Measurements from ENCODE around the gene GPR34. TPM values are rescaled to one million over a fixed set of nuclear protein-coding genes. Genes with fewer than 3 reads are reported as not detected.

Gene GPR34
- total and polyA plus RNA-seq, 4 donors: 1.7 to 9.0 (median 4.3) TPM

GRCh38 chrX:41653125-41653524 lies 35.6 kb upstream of the GPR34 start:
- TF ChIP-seq JUND (IDR thresholded peaks at IDR 0.05) (no peak), NR2F2 (IDR thresholded peaks at IDR 0.05) (no peak), HNF4A (conservative IDR thresholded peaks at IDR 0.05) (no peak), CTCF (IDR thresholded peaks at IDR 0.05; ENCODE audit: low read depth, low read length, missing input control) (no peak), GABPA (IDR thresholded peaks at IDR 0.05 in 1 of 2, conservative IDR thresholded peaks at IDR 0.05 in 1 of 2) (no peak), TAF1 (conservative IDR thresholded peaks at IDR 0.05) (no peak), RXRA (IDR thresholded peaks at IDR 0.05) (no peak), REST (IDR thresholded peaks at IDR 0.05) (no peak), FOXA1 (IDR thresholded peaks at IDR 0.05) (no peak), RAD21 (IDR thresholded peaks at IDR 0.05) (no peak), MAX (IDR thresholded peaks at IDR 0.05) (no peak)
- no peak for DNase-seq (ENCODE audit: low spot score)
- no peaks in the 10 kb centered on the region for H3K27me3 ChIP-seq (ENCODE audit: control insufficient read depth in 4 of 4, insufficient read depth in 4 of 4, low read length in 3 of 4)
- H3K36me3 ChIP-seq (ENCODE audit: control insufficient read depth in 4 of 4, insufficient read depth in 3 of 4, low read depth in 1 of 4, low read length in 3 of 4): peaks cover 0 to under 1% (median 0%) of the 10 kb centered on the region in 4 donors
- H3K4me3 ChIP-seq (ENCODE audit: low read depth in 1 of 3, low read length in 3 of 3): no peak overlapping the region
- H3K9me3 ChIP-seq (ENCODE audit: control insufficient read depth in 4 of 4, low read length in 3 of 4): no peaks in the 10 kb centered on the region
- H3K9ac ChIP-seq (ENCODE audit: low read depth in 1 of 2, low read length in 2 of 2): no peak overlapping the region
- no peaks in the 10 kb centered on the region for H3K4me1 ChIP-seq (ENCODE audit: control insufficient read depth in 4 of 4, insufficient read depth in 4 of 4, low read length in 3 of 4)
- H3K27ac ChIP-seq (ENCODE audit: low read depth in 1 of 2, low read length in 2 of 2): no peak overlapping the region
- 96% methylated on average over 4 of the region's 4 CpGs for WGBS

- H3K27me3 ChIP-seq (ENCODE audit: control insufficient read depth in 4 of 4, insufficient read depth in 4 of 4, low read length in 3 of 4): no peaks in the 10 kb centered on the region
- WGBS: 81% methylated on average over 4 of the region's 4 CpGs
- H3K9ac ChIP-seq (ENCODE audit: low read depth in 1 of 2, low read length in 2 of 2): no peak overlapping the region
- H3K9me3 ChIP-seq (ENCODE audit: control insufficient read depth in 4 of 4, low read length in 3 of 4): no peaks in the 10 kb centered on the region
- H3K27ac ChIP-seq (ENCODE audit: low read depth in 1 of 2, low read length in 2 of 2): no peak overlapping the region
- no peaks in the 10 kb centered on the region for H3K4me1 ChIP-seq (ENCODE audit: control insufficient read depth in 4 of 4, insufficient read depth in 4 of 4, low read length in 3 of 4)
- no peak for DNase-seq (ENCODE audit: low spot score)
- peaks cover 0 to 5% (median 0%) of the 10 kb centered on the region in 4 donors for H3K36me3 ChIP-seq (ENCODE audit: control insufficient read depth in 4 of 4, insufficient read depth in 3 of 4, low read depth in 1 of 4, low read length in 3 of 4)
- no peak overlapping the region for H3K4me3 ChIP-seq (ENCODE audit: low read depth in 1 of 3, low read length in 3 of 3)
- TF ChIP-seq NR2F2 (IDR thresholded peaks at IDR 0.05) (no peak), SP1 (IDR thresholded peaks at IDR 0.05) (no peak), FOXA1 (IDR thresholded peaks at IDR 0.05) (no peak), YY1 (IDR thresholded peaks at IDR 0.05) (no peak), REST (IDR thresholded peaks at IDR 0.05) (no peak), HNF4A (conservative IDR thresholded peaks at IDR 0.05) (no peak), RAD21 (IDR thresholded peaks at IDR 0.05) (no peak), GABPA (IDR thresholded peaks at IDR 0.05 in 1 of 2, conservative IDR thresholded peaks at IDR 0.05 in 1 of 2) (no peak), TAF1 (conservative IDR thresholded peaks at IDR 0.05) (no peak), FOXA2 (IDR thresholded peaks at IDR 0.05) (no peak), HNF4G (IDR thresholded peaks at IDR 0.05) (no peak), MAX (IDR thresholded peaks at IDR 0.05) (no peak), JUND (IDR thresholded peaks at IDR 0.05) (no peak), EGR1 (IDR thresholded peaks at IDR 0.05; ENCODE audit: low read depth in 2 of 2) (no peak), ZBTB33 (IDR thresholded peaks at IDR 0.05) (no peak), CTCF (IDR thresholded peaks at IDR 0.05; ENCODE audit: low read depth, low read length, missing input control) (no peak)
These were observed 33.7 kb upstream of the GPR34 start for GRCh38 chrX:41655101-41655500.

All from liver (tissue), 9 donors.